WI38 (cell line): ENCODE data around the gene FOXO6.

Experiments
- H3K4me3 ChIP-seq: 2 replicates; pipeline ENCODE4 v1.5.1; 2011; ENCODE audit warnings: low read depth, mild to moderate bottlenecking, control low read depth, low read length
- TF ChIP-seq, protein P1 (sequence below): IDR thresholded peaks from 2 replicates; pipeline ENCODE4 v1.5.1; 2012; ENCODE audit warnings: low read depth, mild to moderate bottlenecking, control low read depth, low read length

FOXO6 gene

DNA sequence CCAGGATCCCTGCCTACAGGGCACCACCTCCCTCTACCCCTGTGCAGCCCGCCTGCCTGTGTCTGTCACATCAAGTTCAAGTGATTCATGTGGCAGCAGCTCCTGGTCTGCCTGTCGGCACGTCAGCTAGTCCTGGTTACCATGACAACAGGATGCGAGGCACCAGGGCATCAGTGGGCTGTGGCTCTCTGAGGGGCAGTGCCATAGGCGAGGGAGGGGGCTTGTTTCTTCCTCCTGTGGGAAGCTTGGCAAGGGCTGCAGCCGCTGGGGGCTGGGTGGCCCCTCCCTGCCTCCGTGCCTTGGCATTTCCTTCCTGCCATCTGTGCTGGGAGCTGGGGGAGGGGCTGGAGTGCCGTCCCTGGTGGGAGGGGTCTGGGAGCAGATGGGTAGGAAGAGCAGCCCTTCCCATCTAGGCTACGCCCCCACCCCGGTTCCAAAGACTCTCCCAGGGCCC lies 43.1 kb downstream of the FOXO6 start:
- no peak overlapping the region for H3K4me3 ChIP-seq

DNA sequence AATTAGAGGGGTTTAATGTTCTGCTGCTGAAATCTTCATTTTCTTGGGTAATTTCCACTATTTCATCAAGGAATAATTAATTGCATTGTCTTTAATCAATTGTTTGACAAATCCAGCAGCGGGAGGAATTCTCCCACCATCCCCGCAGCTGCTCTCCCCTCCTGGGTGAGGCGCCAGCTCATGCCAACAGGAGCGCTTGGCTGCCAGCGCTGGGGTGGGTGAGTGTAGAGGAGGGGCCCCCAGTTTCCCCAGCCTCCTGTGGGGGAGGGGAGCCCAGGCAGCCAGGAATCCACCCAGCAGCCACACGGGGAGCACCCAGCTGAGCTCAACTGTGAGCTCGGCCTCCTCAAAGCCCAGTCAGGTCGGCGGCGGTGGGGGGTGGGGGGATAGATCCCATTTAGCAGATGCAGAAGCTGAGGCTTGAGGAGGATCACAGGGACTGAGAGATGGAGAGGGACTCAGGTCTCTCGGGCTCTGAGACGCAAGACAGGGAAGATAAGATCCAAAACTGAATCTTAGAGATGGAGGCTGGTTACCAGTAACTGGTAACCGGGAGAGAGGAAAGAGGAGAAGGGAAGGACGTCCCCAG lies 46.5 kb downstream of the FOXO6 start:
- TF ChIP-seq, protein P1, sequence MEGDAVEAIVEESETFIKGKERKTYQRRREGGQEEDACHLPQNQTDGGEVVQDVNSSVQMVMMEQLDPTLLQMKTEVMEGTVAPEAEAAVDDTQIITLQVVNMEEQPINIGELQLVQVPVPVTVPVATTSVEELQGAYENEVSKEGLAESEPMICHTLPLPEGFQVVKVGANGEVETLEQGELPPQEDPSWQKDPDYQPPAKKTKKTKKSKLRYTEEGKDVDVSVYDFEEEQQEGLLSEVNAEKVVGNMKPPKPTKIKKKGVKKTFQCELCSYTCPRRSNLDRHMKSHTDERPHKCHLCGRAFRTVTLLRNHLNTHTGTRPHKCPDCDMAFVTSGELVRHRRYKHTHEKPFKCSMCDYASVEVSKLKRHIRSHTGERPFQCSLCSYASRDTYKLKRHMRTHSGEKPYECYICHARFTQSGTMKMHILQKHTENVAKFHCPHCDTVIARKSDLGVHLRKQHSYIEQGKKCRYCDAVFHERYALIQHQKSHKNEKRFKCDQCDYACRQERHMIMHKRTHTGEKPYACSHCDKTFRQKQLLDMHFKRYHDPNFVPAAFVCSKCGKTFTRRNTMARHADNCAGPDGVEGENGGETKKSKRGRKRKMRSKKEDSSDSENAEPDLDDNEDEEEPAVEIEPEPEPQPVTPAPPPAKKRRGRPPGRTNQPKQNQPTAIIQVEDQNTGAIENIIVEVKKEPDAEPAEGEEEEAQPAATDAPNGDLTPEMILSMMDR, result no peak
- no peak overlapping the region for H3K4me3 ChIP-seq

More for the DNA sequence above, 43.1 kb downstream of the FOXO6 start:
- TF ChIP-seq, protein P1, result no peak

DNA sequence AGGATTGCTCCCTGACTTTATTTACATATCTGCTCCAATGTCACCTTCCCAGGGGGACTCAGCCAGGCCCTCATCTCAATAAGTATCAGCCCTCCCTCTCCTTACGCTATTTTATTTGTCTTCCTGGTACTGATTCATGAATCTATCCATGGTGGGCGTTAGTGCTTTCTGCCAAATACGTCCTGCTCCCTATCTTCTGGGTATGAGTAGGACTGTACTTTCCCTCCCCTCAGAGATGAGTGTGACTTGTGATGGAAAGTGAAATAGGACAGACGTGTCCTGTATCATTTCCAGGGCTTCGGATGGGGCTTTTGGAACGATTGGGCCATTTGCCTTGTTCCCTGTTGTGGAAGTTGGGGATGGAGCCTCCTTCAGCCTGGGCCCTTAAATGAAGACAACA lies 47.5 kb downstream of the FOXO6 start:
- H3K4me3 ChIP-seq, result no peak overlapping the region
- TF ChIP-seq, protein P1, result no peak

DNA sequence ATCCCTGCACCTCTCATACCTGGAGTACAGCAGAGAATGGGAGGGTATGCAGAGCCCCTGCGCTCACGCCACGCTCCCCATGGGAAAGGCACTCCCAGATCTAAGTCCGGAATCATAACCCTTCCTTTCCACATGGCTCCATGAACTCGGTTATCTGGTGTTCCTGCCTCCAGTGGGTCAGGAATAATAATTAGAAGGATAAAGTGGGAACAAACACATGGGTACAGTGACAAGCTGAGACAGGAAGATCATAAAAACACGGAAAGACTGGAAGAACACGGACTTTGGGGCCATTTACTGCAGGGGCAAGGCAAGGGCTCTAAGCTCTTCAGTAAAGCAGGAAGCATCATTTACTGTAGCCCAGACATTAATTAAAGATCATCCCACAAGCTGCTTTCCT lies 48.6 kb downstream of the FOXO6 start:
- no peak overlapping the region for H3K4me3 ChIP-seq
- TF ChIP-seq, protein P1, result no peak

DNA sequence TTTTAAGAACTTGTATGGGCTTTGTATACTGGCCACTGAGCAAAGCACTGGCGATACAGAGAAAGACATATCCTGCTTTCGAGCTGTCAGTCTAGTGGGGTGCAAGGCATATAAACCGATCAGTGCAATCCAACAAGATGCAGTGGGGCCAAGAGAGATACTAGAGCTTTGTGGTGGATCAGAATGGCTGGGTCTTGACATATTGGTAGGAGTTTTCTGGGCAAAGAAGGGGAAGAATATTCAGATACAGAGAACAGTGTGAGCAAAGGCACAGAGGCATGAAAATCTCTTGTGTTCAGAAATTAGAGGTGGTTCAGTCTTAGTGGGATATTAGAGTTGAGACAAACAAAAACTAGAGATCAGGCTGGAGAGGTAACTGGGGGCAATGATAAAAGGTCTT lies 49.2 kb downstream of the FOXO6 start:
- no peak overlapping the region for H3K4me3 ChIP-seq
- TF ChIP-seq, protein P1, result no peak

DNA sequence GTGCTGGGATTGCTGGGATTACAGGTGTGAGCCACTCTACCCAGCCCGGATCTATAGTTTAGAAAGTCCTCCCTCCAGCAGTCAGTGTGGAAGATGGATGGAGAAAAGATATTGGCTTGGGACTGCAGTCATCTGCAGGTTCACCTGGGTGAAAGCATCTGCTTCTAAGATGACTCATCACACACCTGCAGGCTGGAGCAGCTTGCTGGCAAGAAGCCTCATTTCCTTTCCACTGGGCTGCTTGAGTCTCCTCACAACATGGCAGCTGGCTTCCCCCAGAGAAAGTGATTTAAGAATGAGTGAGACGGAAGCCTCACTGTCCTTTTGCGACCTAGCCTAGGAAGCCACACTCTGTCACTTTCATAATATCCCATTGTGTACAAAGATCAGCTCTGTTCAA lies 50.0 kb downstream of the FOXO6 start:
- H3K4me3 ChIP-seq, result no peak overlapping the region
- TF ChIP-seq, protein P1, result no peak

- TF ChIP-seq, protein P1, result no peak
- H3K4me3 ChIP-seq, result no peak overlapping the region
These were observed 51.5 kb downstream of the FOXO6 start for GRCh38 chr1:41412748-41413147.
